GM18505 (cell line): ENCODE data around the gene ARID3A.
A peak's percentile ranks its signal among the peaks of the same experiment; 100 is the strongest.

Experiments used
- ATAC-seq: cut with Tn5 transposase; IDR thresholded peaks from one replicate; pipeline ENCODE4 v1.9.1; 2021; ENCODE audit not compliant: unreplicated experiment
- POLR2A ChIP-seq: IDR thresholded peaks from 4 replicates; pipeline ENCODE4 v1.6.1; 2011; ENCODE audit warnings: borderline replicate concordance; ENCODE audit not compliant: insufficient read depth, insufficient read length; ENCODE audit errors: extremely low read depth

Gene ARID3A

GRCh38 chr19:913080-913748, 12.6 kb upstream of the ARID3A start, which contains the start of gene R3HDM4:
R3HDM4 (minus strand) TSS chr19:913219; CDS start chr19:913157, 62 bp downstream.
- peak; percentile 70 for TF ChIP-seq POLR2A
- no peak for ATAC-seq

- ATAC-seq = no peak
- no peak for TF ChIP-seq POLR2A
Observed at GRCh38 chr19:916645-917322, 9.1 kb upstream of the ARID3A start.

GRCh38 chr19:917323-918151, 8.3 kb upstream of the ARID3A start, which contains the start of gene KISS1R:
KISS1R (plus strand) TSS chr19:917333; CDS start chr19:917503, 170 bp downstream.
- TF ChIP-seq POLR2A = no peak
- ATAC-seq = no peak

- no peak for ATAC-seq
- no peak for TF ChIP-seq POLR2A
Observed at GRCh38 chr19:918152-918437, 7.7 kb upstream of the ARID3A start.

GRCh38 chr19:918481-919198, 7.2 kb upstream of the ARID3A start:
- no peak for ATAC-seq

GRCh38 chr19:919199-920050, 6.4 kb upstream of the ARID3A start:
- TF ChIP-seq POLR2A = no peak
- no peak for ATAC-seq

More at GRCh38 chr19:918481-919198, 7.2 kb upstream of the ARID3A start:
- no peak for TF ChIP-seq POLR2A

GRCh38 chr19:920051-920864, 5.6 kb upstream of the ARID3A start:
- peak; percentile 33 for TF ChIP-seq POLR2A
- no peak for ATAC-seq

GRCh38 chr19:924553-925086, 1.2 kb upstream of the ARID3A start:
- peak; percentile 0 for ATAC-seq
- TF ChIP-seq POLR2A = no peak

- ATAC-seq = peak; percentile 28
Observed at GRCh38 chr19:925087-925525, 729 bp upstream of the ARID3A start.

GRCh38 chr19:926323-926588, 421 bp downstream of the ARID3A start:
- TF ChIP-seq POLR2A = no peak
- no peak for ATAC-seq

More at GRCh38 chr19:925087-925525, 729 bp upstream of the ARID3A start:
- TF ChIP-seq POLR2A = peak; percentile 49

- peak; percentile 66 for TF ChIP-seq POLR2A
- no peak for ATAC-seq
Observed at GRCh38 chr19:926589-927350, 935 bp downstream of the ARID3A start.
